DND-41 (cell line): ENCODE results near the gene GTF3C5.
"Not testable (repeated sequence)": the region's sequence is repeated elsewhere in the genome, so short reads cannot be mapped to it uniquely, and the experiment has no call there.

Experiments
- ATAC-seq: fragments of 200-7000 bp; cut with Tn5 transposase; 3 replicates; pipeline ENCODE4 v1.9.1; 2021; ENCODE audit warnings: low read depth; ENCODE audit not compliant: insufficient read depth
- DNase-seq: peaks from one replicate; pipeline ENCODE4 v3.0.0-alpha.2; 2020
- H2AFZ ChIP-seq: 2 replicates; pipeline ENCODE4 v1.6.0; 2012; ENCODE audit warnings: low read depth, low read length
- H3K27ac ChIP-seq: 2 replicates; pipeline ENCODE4 v1.5.1; 2012; ENCODE audit warnings: low read length, inconsistent platforms
- H3K27me3 ChIP-seq: fragments of 200-600 bp; sonication (generic); 2 replicates; pipeline ENCODE4 v1.6.0; 2012; ENCODE audit warnings: low read length, mild to moderate bottlenecking, inconsistent platforms; ENCODE audit not compliant: insufficient read depth, poor library complexity
- H3K36me3 ChIP-seq: 2 replicates; pipeline ENCODE4 v1.5.1; 2012; ENCODE audit warnings: low read length, inconsistent platforms; ENCODE audit not compliant: insufficient read depth
- H3K4me1 ChIP-seq: 2 replicates; pipeline ENCODE4 v1.5.1; 2012; ENCODE audit warnings: mild to moderate bottlenecking, low read length; ENCODE audit not compliant: insufficient read depth
- H3K4me2 ChIP-seq: 2 replicates; pipeline ENCODE4 v1.6.0; 2012; ENCODE audit warnings: mild to moderate bottlenecking, moderate library complexity, low read length, inconsistent platforms; ENCODE audit not compliant: insufficient read depth
- H3K4me3 ChIP-seq, 2 experiments: fragments of 200-600 bp in 1 of 2; shearing (Covaris generic) in 1 of 2; 2 replicates each; pipeline ENCODE4 v1.5.1; 2012 to 2016; ENCODE audit warnings: inconsistent platforms in 2 of 2, low read length in 2 of 2, mild to moderate bottlenecking in 2 of 2, low read depth in 1 of 2, moderate library complexity in 1 of 2
- H3K79me2 ChIP-seq: 2 replicates; pipeline ENCODE4 v1.6.0; 2012; ENCODE audit warnings: low read length, inconsistent platforms; ENCODE audit not compliant: insufficient read depth
- H3K9ac ChIP-seq: 2 replicates; pipeline ENCODE4 v1.6.0; 2012; ENCODE audit warnings: low read depth, mild to moderate bottlenecking, inconsistent platforms, low read length, moderate library complexity
- H3K9me3 ChIP-seq: 2 replicates; pipeline ENCODE4 v1.5.1; 2012; ENCODE audit warnings: low read length, moderate library complexity, mild to moderate bottlenecking, inconsistent platforms; ENCODE audit not compliant: insufficient read depth, severe bottlenecking
- H4K20me1 ChIP-seq: 2 replicates; pipeline ENCODE4 v1.6.0; 2012; ENCODE audit warnings: low read length; ENCODE audit not compliant: insufficient read depth
- EZH2 ChIP-seq: IDR thresholded peaks from 3 replicates; pipeline ENCODE4 v1.6.1; 2012; ENCODE audit warnings: borderline replicate concordance, low read depth, mild to moderate bottlenecking, moderate library complexity, low read length, inconsistent platforms; ENCODE audit not compliant: severe bottlenecking
- TF ChIP-seq, protein P1 (sequence below): IDR thresholded peaks from 2 replicates; pipeline ENCODE4 v1.5.1; 2012; ENCODE audit warnings: borderline replicate concordance, low read length, moderate library complexity, mild to moderate bottlenecking; ENCODE audit not compliant: poor library complexity, severe bottlenecking; ENCODE audit errors: extremely low read depth

The GTF3C5 gene

DNA sequence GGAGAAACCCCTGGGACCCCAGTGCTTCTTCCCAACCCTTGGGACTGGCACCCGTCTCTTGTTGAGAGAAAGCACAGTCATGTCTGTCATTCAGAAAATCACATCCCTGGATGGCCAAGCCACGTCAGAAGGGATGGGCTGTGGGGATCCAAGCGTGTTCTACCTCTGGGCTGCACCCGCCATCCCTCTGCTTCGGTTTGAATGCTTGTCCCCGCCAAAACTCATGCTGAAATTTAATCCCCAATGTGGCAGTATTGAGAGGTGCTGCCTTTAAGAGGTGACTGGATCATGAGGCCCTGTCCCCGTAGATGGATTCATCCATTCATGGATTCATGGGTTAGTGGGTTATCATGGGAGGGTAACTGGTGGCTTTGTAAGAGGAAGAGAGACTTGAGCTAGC, 58.0 kb downstream of the GTF3C5 start:
- Histone ChIP-seq H3K79me2 (no peaks in the 10 kb centered on the region), H3K36me3 (no peaks in the 10 kb centered on the region), H2AFZ (no peak overlapping the region), H3K27me3 (no peaks in the 10 kb centered on the region), H3K9me3 (no peaks in the 10 kb centered on the region), H3K9ac (no peak overlapping the region), H4K20me1 (no peaks in the 10 kb centered on the region), H3K27ac (no peak overlapping the region), H3K4me3 (no peak overlapping the region), H3K4me1 (no peaks in the 10 kb centered on the region), H3K4me2 (no peak overlapping the region)
- no peak for DNase-seq
- no peak for TF ChIP-seq EZH2
- TF ChIP-seq, protein P1, sequence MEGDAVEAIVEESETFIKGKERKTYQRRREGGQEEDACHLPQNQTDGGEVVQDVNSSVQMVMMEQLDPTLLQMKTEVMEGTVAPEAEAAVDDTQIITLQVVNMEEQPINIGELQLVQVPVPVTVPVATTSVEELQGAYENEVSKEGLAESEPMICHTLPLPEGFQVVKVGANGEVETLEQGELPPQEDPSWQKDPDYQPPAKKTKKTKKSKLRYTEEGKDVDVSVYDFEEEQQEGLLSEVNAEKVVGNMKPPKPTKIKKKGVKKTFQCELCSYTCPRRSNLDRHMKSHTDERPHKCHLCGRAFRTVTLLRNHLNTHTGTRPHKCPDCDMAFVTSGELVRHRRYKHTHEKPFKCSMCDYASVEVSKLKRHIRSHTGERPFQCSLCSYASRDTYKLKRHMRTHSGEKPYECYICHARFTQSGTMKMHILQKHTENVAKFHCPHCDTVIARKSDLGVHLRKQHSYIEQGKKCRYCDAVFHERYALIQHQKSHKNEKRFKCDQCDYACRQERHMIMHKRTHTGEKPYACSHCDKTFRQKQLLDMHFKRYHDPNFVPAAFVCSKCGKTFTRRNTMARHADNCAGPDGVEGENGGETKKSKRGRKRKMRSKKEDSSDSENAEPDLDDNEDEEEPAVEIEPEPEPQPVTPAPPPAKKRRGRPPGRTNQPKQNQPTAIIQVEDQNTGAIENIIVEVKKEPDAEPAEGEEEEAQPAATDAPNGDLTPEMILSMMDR, result no peak
- ATAC-seq, result no peak

DNA sequence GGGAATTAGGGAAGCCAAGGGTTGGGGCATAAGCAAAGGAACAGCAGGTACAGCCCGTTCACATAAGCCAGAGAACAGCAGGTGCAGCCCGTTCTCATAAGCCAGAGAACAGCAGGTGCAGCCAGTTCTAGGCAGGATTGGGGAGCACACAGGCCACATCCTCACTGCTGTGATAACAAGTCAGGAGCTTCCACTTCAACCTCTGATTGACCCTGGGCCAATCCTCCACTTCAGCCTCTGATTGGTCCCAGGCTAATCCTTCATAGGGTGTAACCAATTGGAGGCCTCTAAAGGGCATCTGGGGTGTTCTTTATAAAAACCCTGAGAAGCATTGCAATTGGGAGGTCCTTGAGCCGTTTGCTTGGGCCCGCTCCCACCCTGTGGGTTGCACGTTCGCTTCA, 58.5 kb downstream of the GTF3C5 start:
- no peak overlapping the region for H3K4me3 ChIP-seq
- ATAC-seq (peak; percentile 47; the same call in 1 of the 3 replicates), DNase-seq (peak; percentile 20)
- H3K27ac ChIP-seq, result no peak overlapping the region
- no peak overlapping the region for H3K4me2 ChIP-seq
- H2AFZ ChIP-seq, result no peak overlapping the region
- H3K9me3 ChIP-seq, result no peaks in the 10 kb centered on the region
- H3K9ac ChIP-seq, result no peak overlapping the region
- H3K79me2 ChIP-seq, result no peaks in the 10 kb centered on the region
- TF ChIP-seq EZH2, result no peak
- H4K20me1 ChIP-seq, result no peaks in the 10 kb centered on the region
- no peaks in the 10 kb centered on the region for H3K27me3 ChIP-seq
- H3K36me3 ChIP-seq, result no peaks in the 10 kb centered on the region
- no peaks in the 10 kb centered on the region for H3K4me1 ChIP-seq

GRCh38 chr9:133090187-133090586, 59.4 kb downstream of the GTF3C5 start:
- no peak overlapping the region for H3K4me2 ChIP-seq
- no peaks in the 10 kb centered on the region for H3K9me3 ChIP-seq
- H3K36me3 ChIP-seq, result no peaks in the 10 kb centered on the region
- H3K4me3 ChIP-seq, result no peak overlapping the region
- H3K27me3 ChIP-seq, result no peaks in the 10 kb centered on the region
- H3K4me1 ChIP-seq, result no peaks in the 10 kb centered on the region
- no peaks in the 10 kb centered on the region for H4K20me1 ChIP-seq
- no peak overlapping the region for H2AFZ ChIP-seq
- no peaks in the 10 kb centered on the region for H3K79me2 ChIP-seq
- DNase-seq (no peak), ATAC-seq (no peak)
- TF ChIP-seq, protein P1, result no peak
- H3K9ac ChIP-seq, result no peak overlapping the region
- no peak overlapping the region for H3K27ac ChIP-seq

- no peak overlapping the region for H3K27ac ChIP-seq
- no peaks in the 10 kb centered on the region for H3K4me1 ChIP-seq
- no peak for ATAC-seq
These were observed 60.1 kb downstream of the GTF3C5 start for GRCh38 chr9:133090752-133091385.

DNA sequence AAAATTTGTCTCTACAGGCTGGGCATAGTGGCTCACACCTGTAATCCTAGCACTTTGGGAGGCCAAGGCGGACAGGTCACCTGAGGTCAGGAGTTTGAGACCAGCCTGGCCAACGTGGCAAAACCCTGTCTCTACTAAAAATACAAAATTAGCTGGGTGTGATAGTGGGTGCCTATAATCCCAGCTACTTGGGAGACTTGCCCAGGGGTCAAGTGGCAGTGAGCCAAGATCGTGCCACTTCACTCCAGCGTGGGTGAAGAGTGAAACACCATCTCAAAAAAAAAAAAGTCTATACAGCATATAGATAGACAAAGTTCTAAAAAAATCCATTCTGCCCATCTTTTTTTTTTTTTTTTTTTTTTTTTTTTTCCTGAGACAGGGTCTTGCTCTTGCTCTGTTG, 63.6 kb downstream of the GTF3C5 start:
- not testable (repeated sequence) for H2AFZ ChIP-seq, H3K4me1 ChIP-seq, H3K27me3 ChIP-seq, H3K9ac ChIP-seq, H4K20me1 ChIP-seq, H3K79me2 ChIP-seq, H3K4me2 ChIP-seq, H3K9me3 ChIP-seq, H3K27ac ChIP-seq, ATAC-seq, H3K4me3 ChIP-seq, DNase-seq
- peaks cover 22% of the 10 kb centered on the region for H3K36me3 ChIP-seq

More at GRCh38 chr9:133090752-133091385, 60.1 kb downstream of the GTF3C5 start:
- H3K27me3 ChIP-seq, result no peaks in the 10 kb centered on the region
- H3K36me3 ChIP-seq, result no peaks in the 10 kb centered on the region
- H3K79me2 ChIP-seq, result no peaks in the 10 kb centered on the region
- no peak overlapping the region for H2AFZ ChIP-seq
- H3K9ac ChIP-seq, result no peak overlapping the region
- DNase-seq, result no peak
- no peak overlapping the region for H3K4me3 ChIP-seq
- H3K4me2 ChIP-seq, result no peak overlapping the region
- H4K20me1 ChIP-seq, result no peaks in the 10 kb centered on the region
- no peak for TF ChIP-seq EZH2
- TF ChIP-seq, protein P1, result no peak
- no peaks in the 10 kb centered on the region for H3K9me3 ChIP-seq
